Endodermal cell (in vitro differentiated cells): ENCODE results near the gene SYNDIG1L. TPM values are rescaled to one million over a fixed set of nuclear protein-coding genes. Genes with fewer than 3 reads are reported as not detected.
"Not testable (repeated sequence)": the region's sequence is repeated elsewhere in the genome, so short reads cannot be mapped to it uniquely, and the experiment has no call there.

Source experiments
- DNase-seq: peaks from one replicate; pipeline ENCODE4 v3.0.0-alpha.2; 2017
- H3K27ac ChIP-seq: 2 replicates; pipeline ENCODE4 v1.5.1; 2013; ENCODE audit warnings: mild to moderate bottlenecking, low read depth, low read length, moderate library complexity
- H3K27me3 ChIP-seq: 2 replicates; pipeline ENCODE4 v1.6.1; 2013; ENCODE audit warnings: mild to moderate bottlenecking, low read length, moderate library complexity; ENCODE audit not compliant: insufficient read depth, control insufficient read depth, poor library complexity, severe bottlenecking
- H3K36me3 ChIP-seq: 2 replicates; pipeline ENCODE4 v1.7.0; 2013; ENCODE audit warnings: mild to moderate bottlenecking, low read length, moderate library complexity; ENCODE audit not compliant: control insufficient read depth, insufficient read depth
- H3K4me1 ChIP-seq: one replicate; pipeline ENCODE4 v1.7.0; 2013; ENCODE audit warnings: low read length; ENCODE audit not compliant: control insufficient read depth, insufficient read depth
- H3K4me3 ChIP-seq: 2 replicates; pipeline ENCODE4 v1.5.1; 2013; ENCODE audit warnings: mild to moderate bottlenecking, low read length, moderate library complexity
- H3K9ac ChIP-seq: 2 replicates; pipeline ENCODE4 v1.6.1; 2013; ENCODE audit warnings: mild to moderate bottlenecking, low read length, moderate library complexity; ENCODE audit not compliant: poor library complexity, severe bottlenecking; ENCODE audit errors: extremely low read depth
- H3K9me3 ChIP-seq: 2 replicates; pipeline ENCODE4 v1.6.1; 2013; ENCODE audit warnings: mild to moderate bottlenecking, low read length, moderate library complexity; ENCODE audit not compliant: control insufficient read depth
- H3K27ac Mint-ChIP-seq: 2 replicates; pipeline ENCODE4 v1.8.0; 2020; ENCODE audit warnings: mixed read lengths
- H3K27me3 Mint-ChIP-seq: 2 replicates; pipeline ENCODE4 v1.8.0; 2021; ENCODE audit warnings: mild to moderate bottlenecking, mixed read lengths; ENCODE audit not compliant: insufficient read depth
- H3K36me3 Mint-ChIP-seq: 2 replicates; pipeline ENCODE4 v1.8.0; 2020; ENCODE audit warnings: low read depth, mixed read lengths
- H3K4me1 Mint-ChIP-seq: 2 replicates; pipeline ENCODE4 v1.8.0; 2020; ENCODE audit warnings: mixed read lengths
- H3K4me3 Mint-ChIP-seq: 2 replicates; pipeline ENCODE4 v1.8.0; 2020; ENCODE audit warnings: mild to moderate bottlenecking, moderate library complexity, mixed read lengths
- H3K9me3 Mint-ChIP-seq: 2 replicates; pipeline ENCODE4 v1.8.0; 2020; ENCODE audit warnings: mild to moderate bottlenecking, mixed read lengths
- CTCF ChIP-seq: fragments of 200-600 bp; sonication (generic); conservative IDR thresholded peaks from 2 replicates; pipeline ENCODE4 v1.5.0; 2021; ENCODE audit warnings: antibody characterized with exemption, mild to moderate bottlenecking
- whole genome bisulfite sequencing, 2 experiments: methylation state at CpG; one replicate each; pipeline versions ENCODE4 v1.1.5 to v1.1.7; 2013; ENCODE audit warnings: missing lambda C conversion rate in 2 of 2, mixed read lengths in 1 of 2; ENCODE audit not compliant: insufficient coverage in 1 of 2, insufficient read length in 1 of 2; 5-methylcytosine and 5-hydroxymethylcytosine counted together
- total RNA-seq, 2 donors: library from RNA; stranded (reverse); fragmentation: NEBNext Ultra II Directional in 1 of 2; extraction: Animal tissue kit (Norgen Biotek cat#: 25700) in 1 of 2; gene quantifications; 2 replicates in 1 of 2; 3 replicates in 1 of 2; pipeline ENCODE4 v1.2.1, GENCODE V29; 2021

SYNDIG1L gene
- total RNA-seq, 2 donors from 2014 or later: 2.0 to 4.1 TPM

GRCh38 chr14:74391479-74391878 lies 34.5 kb downstream of the SYNDIG1L start:
- H3K4me1 Mint-ChIP-seq: peaks cover 34% of the 10 kb centered on the region

GRCh38 chr14:74390505-74390904 lies 35.5 kb downstream of the SYNDIG1L start:
- DNase-seq, H3K27me3 Mint-ChIP-seq, H3K9me3 Mint-ChIP-seq, H3K4me1 ChIP-seq, H3K27ac Mint-ChIP-seq, H3K4me3 ChIP-seq, H3K9me3 ChIP-seq, H3K36me3 ChIP-seq, H3K36me3 Mint-ChIP-seq, H3K27ac ChIP-seq, H3K4me3 Mint-ChIP-seq, H3K27me3 ChIP-seq, H3K9ac ChIP-seq: not testable (repeated sequence)
- 94 to 100% methylated on average over 1 to 3 of the region's 3 CpGs for WGBS, 2 experiments
- H3K4me1 Mint-ChIP-seq: peaks cover 29% of the 10 kb centered on the region

More at GRCh38 chr14:74391479-74391878, 34.5 kb downstream of the SYNDIG1L start:
- no peaks in the 10 kb centered on the region for H3K36me3 ChIP-seq
- H3K27ac Mint-ChIP-seq: no peak overlapping the region
- H3K4me1 ChIP-seq: peaks cover 6% of the 10 kb centered on the region
- no peaks in the 10 kb centered on the region for H3K36me3 Mint-ChIP-seq
- no peak overlapping the region for H3K27ac ChIP-seq
- H3K9me3 Mint-ChIP-seq: no peaks in the 10 kb centered on the region
- no peaks in the 10 kb centered on the region for H3K27me3 ChIP-seq
- no peak for DNase-seq
- H3K27me3 Mint-ChIP-seq: no peaks in the 10 kb centered on the region
- H3K9me3 ChIP-seq: no peaks in the 10 kb centered on the region
- no peak for TF ChIP-seq CTCF
- no peak overlapping the region for H3K4me3 Mint-ChIP-seq
- no peak overlapping the region for H3K4me3 ChIP-seq
- 92% methylated on average over 3 of the region's 3 CpGs; no CpG with 5 or more reads in 1 of the 2 experiments for WGBS, 2 experiments
- H3K9ac ChIP-seq: no peak overlapping the region

GRCh38 chr14:74389980-74390379 lies 36.0 kb downstream of the SYNDIG1L start:
- peaks cover 24% of the 10 kb centered on the region for H3K4me1 Mint-ChIP-seq
- no peaks in the 10 kb centered on the region for H3K9me3 Mint-ChIP-seq
- DNase-seq: no peak
- H3K36me3 Mint-ChIP-seq: no peaks in the 10 kb centered on the region
- no peak for TF ChIP-seq CTCF
- H3K9me3 ChIP-seq: no peaks in the 10 kb centered on the region
- H3K27ac ChIP-seq: no peak overlapping the region
- WGBS, 2 experiments: 88 to 89% methylated on average over 5 to 7 of the region's 7 CpGs
- H3K27me3 Mint-ChIP-seq: no peaks in the 10 kb centered on the region
- no peaks in the 10 kb centered on the region for H3K36me3 ChIP-seq
- no peak overlapping the region for H3K4me3 ChIP-seq
- no peak overlapping the region for H3K4me3 Mint-ChIP-seq
- no peak overlapping the region for H3K27ac Mint-ChIP-seq
- peaks cover 6% of the 10 kb centered on the region for H3K4me1 ChIP-seq
- H3K9ac ChIP-seq: no peak overlapping the region
- no peaks in the 10 kb centered on the region for H3K27me3 ChIP-seq

GRCh38 chr14:74382231-74382630 lies 43.8 kb downstream of the SYNDIG1L start:
- Histone ChIP-seq H3K9me3 (no peaks in the 10 kb centered on the region), H3K27ac (no peak overlapping the region), H3K4me3 (no peak overlapping the region), H3K9ac (no peak overlapping the region), H3K4me1 (no peaks in the 10 kb centered on the region), H3K27me3 (no peaks in the 10 kb centered on the region), H3K36me3 (no peaks in the 10 kb centered on the region)
- Mint-ChIP-seq H3K36me3 (no peaks in the 10 kb centered on the region), H3K27me3 (no peaks in the 10 kb centered on the region), H3K4me3 (no peak overlapping the region), H3K27ac (no peak overlapping the region), H3K4me1 (no peaks in the 10 kb centered on the region), H3K9me3 (no peaks in the 10 kb centered on the region)
- peak; percentile 17 for DNase-seq
- WGBS, 2 experiments: 98 to 100% methylated on average over 1 to 4 of the region's 4 CpGs
- no peak for TF ChIP-seq CTCF

- H3K9me3 ChIP-seq, H3K4me3 Mint-ChIP-seq, DNase-seq, H3K27me3 ChIP-seq, H3K27ac Mint-ChIP-seq, H3K36me3 Mint-ChIP-seq, H3K4me1 ChIP-seq, H3K9ac ChIP-seq, H3K4me1 Mint-ChIP-seq, H3K36me3 ChIP-seq, H3K4me3 ChIP-seq, H3K9me3 Mint-ChIP-seq, H3K27me3 Mint-ChIP-seq, H3K27ac ChIP-seq: not testable (repeated sequence)
- 94 to 100% methylated on average over 2 to 3 of the region's 10 CpGs for WGBS, 2 experiments
These were observed 44.4 kb downstream of the SYNDIG1L start for GRCh38 chr14:74381571-74381970.
